ENCODE results near the gene IGFBP3. TPM values are rescaled to one million over a fixed set of nuclear protein-coding genes. Genes with fewer than 3 reads are reported as not detected.

Gene IGFBP3
- total RNA-seq, 4 donors from 2014 or later, result 60.6 to 187 (median 104) TPM

GRCh38 chr7:45917658-45918057 lies 3.4 kb downstream of the IGFBP3 start:
- intact Hi-C loops (cut with DNase I), result loop anchor here (2.0 to 5.0 kb wide), 3 partner anchors 435 to 1335 kb away; no protein-coding TSS in a partner anchor
- 24% methylated on average over 4 of the region's 15 CpGs for WGBS

GRCh38 chr7:45917064-45917463 lies 4.0 kb downstream of the IGFBP3 start:
- Histone ChIP-seq H3K4me1 (peaks cover 24 to 40% (median 36%) of the 10 kb centered on the region in 4 donors), H3K4me3 (no peak overlapping the region), H3K9me3 (no peaks in the 10 kb centered on the region), H3K36me3 (peaks cover 0 to 41% (median 3%) of the 10 kb centered on the region in 4 donors), H3K27me3 (peaks cover 0 to 68% (median 19%) of the 10 kb centered on the region in 4 donors), H3K27ac (replicated peaks in 1 of 4) (no peak overlapping the region)
- DNase-seq (ENCODE audit: extremely low spot score), result no peak
- intact Hi-C loops (cut with DNase I), result loop anchor here (2.0 to 5.0 kb wide), 3 partner anchors 435 to 1335 kb away; no protein-coding TSS in a partner anchor
- no peak for TF ChIP-seq CTCF (IDR thresholded peaks at IDR 0.05)
- no peak for TF ChIP-seq POLR2A (IDR thresholded peaks at IDR 0.05; ENCODE audit: low read depth)
- TF ChIP-seq POLR2AphosphoS5 (IDR thresholded peaks at IDR 0.05), result no peak
- WGBS, result 76% methylated on average over 12 of the region's 14 CpGs

More at GRCh38 chr7:45917658-45918057, 3.4 kb downstream of the IGFBP3 start:
- H3K27ac ChIP-seq (replicated peaks in 1 of 4), result no peak overlapping the region
- peak; percentile 93 for DNase-seq (ENCODE audit: extremely low spot score)
- H3K4me1 ChIP-seq, result peaks cover 26 to 46% (median 42%) of the 10 kb centered on the region in 4 donors
- peak overlapping the region in 3 of 4 donors; percentile 10 to 22 (median 21) for H3K4me3 ChIP-seq
- H3K9me3 ChIP-seq, result no peaks in the 10 kb centered on the region
- TF ChIP-seq POLR2A (IDR thresholded peaks at IDR 0.05; ENCODE audit: low read depth), result no peak
- TF ChIP-seq POLR2AphosphoS5 (IDR thresholded peaks at IDR 0.05), result peak in 1 of 2 donors; percentile 39
- peak; percentile 82 to 97 (median 93) for TF ChIP-seq CTCF (IDR thresholded peaks at IDR 0.05)
- peaks cover 0 to 74% (median 19%) of the 10 kb centered on the region in 4 donors for H3K27me3 ChIP-seq
- peaks cover 0 to 41% (median 3%) of the 10 kb centered on the region in 4 donors for H3K36me3 ChIP-seq

GRCh38 chr7:45915606-45916005 lies 5.5 kb downstream of the IGFBP3 start:
- no peak for TF ChIP-seq EP300 (IDR thresholded peaks at IDR 0.05)
- Histone ChIP-seq H3K9me3 (no peaks in the 10 kb centered on the region), H3K4me1 (peaks cover 15 to 25% (median 22%) of the 10 kb centered on the region in 4 donors), H3K27me3 (peaks cover 0 to 53% (median 13%) of the 10 kb centered on the region in 4 donors), H3K4me3 (no peak overlapping the region), H3K27ac (replicated peaks in 1 of 4) (no peak overlapping the region), H3K36me3 (peaks cover 0 to 41% (median 3%) of the 10 kb centered on the region in 4 donors)
- WGBS, result 97% methylated on average over 3 of the region's 3 CpGs
- DNase-seq (ENCODE audit: extremely low spot score), result no peak
- intact Hi-C loops (cut with DNase I), result loop anchor here (2.0 to 5.0 kb wide), 3 partner anchors 437 to 1337 kb away; no protein-coding TSS in a partner anchor

GRCh38 chr7:45914911-45915310 lies 6.2 kb downstream of the IGFBP3 start:
- Histone ChIP-seq H3K27ac (replicated peaks in 1 of 4) (no peak overlapping the region), H3K4me1 (peaks cover 9 to 18% (median 15%) of the 10 kb centered on the region in 4 donors), H3K4me3 (no peak overlapping the region), H3K27me3 (peaks cover 0 to 46% (median 7%) of the 10 kb centered on the region in 4 donors), H3K36me3 (peaks cover 0 to 41% (median 3%) of the 10 kb centered on the region in 4 donors), H3K9me3 (no peaks in the 10 kb centered on the region)
- 96% methylated on average over 12 of the region's 12 CpGs for WGBS
- no peak for TF ChIP-seq POLR2A (IDR thresholded peaks at IDR 0.05; ENCODE audit: low read depth)
- TF ChIP-seq POLR2AphosphoS5 (IDR thresholded peaks at IDR 0.05), result no peak
- no peak for TF ChIP-seq CTCF (IDR thresholded peaks at IDR 0.05)
- no peak for TF ChIP-seq EP300 (IDR thresholded peaks at IDR 0.05)
- intact Hi-C loops (cut with DNase I), result loop anchor here (5.0 kb wide), 2 partner anchors 437 to 1337 kb away; no protein-coding TSS in a partner anchor
- no peak for DNase-seq (ENCODE audit: extremely low spot score)

GRCh38 chr7:45912972-45913371 lies 8.1 kb downstream of the IGFBP3 start:
- Histone ChIP-seq H3K27me3 (peaks cover 0 to 27% (median 0%) of the 10 kb centered on the region in 4 donors), H3K4me3 (no peak overlapping the region), H3K4me1 (peaks cover 4 to 6% (median 4%) of the 10 kb centered on the region in 4 donors), H3K9me3 (no peaks in the 10 kb centered on the region), H3K36me3 (peaks cover 0 to 41% (median 3%) of the 10 kb centered on the region in 4 donors), H3K27ac (replicated peaks in 1 of 4) (no peak overlapping the region)
- intact Hi-C loops (cut with DNase I), result no loop called here
- 91% methylated on average over 7 of the region's 7 CpGs for WGBS
- no peak for TF ChIP-seq EP300 (IDR thresholded peaks at IDR 0.05)
- no peak for TF ChIP-seq POLR2AphosphoS5 (IDR thresholded peaks at IDR 0.05)
- no peak for TF ChIP-seq POLR2A (IDR thresholded peaks at IDR 0.05; ENCODE audit: low read depth)
- no peak for TF ChIP-seq CTCF (IDR thresholded peaks at IDR 0.05)
- peak; percentile 90 for DNase-seq (ENCODE audit: extremely low spot score)

Data from esophagus muscularis mucosa (tissue), 4 donors.